HG03039 (cell line): ENCODE measurements around the gene ZNF561.
"Not testable (repeated sequence)": the region's sequence is repeated elsewhere in the genome, so short reads cannot be mapped to it uniquely, and the experiment has no call there.

Experiments
- ATAC-seq: cut with Tn5 transposase; IDR thresholded peaks from one replicate; pipeline ENCODE4 v1.9.1; 2021; ENCODE audit warnings: mild to moderate bottlenecking, moderate library complexity; ENCODE audit not compliant: unreplicated experiment

ZNF561 gene

DNA sequence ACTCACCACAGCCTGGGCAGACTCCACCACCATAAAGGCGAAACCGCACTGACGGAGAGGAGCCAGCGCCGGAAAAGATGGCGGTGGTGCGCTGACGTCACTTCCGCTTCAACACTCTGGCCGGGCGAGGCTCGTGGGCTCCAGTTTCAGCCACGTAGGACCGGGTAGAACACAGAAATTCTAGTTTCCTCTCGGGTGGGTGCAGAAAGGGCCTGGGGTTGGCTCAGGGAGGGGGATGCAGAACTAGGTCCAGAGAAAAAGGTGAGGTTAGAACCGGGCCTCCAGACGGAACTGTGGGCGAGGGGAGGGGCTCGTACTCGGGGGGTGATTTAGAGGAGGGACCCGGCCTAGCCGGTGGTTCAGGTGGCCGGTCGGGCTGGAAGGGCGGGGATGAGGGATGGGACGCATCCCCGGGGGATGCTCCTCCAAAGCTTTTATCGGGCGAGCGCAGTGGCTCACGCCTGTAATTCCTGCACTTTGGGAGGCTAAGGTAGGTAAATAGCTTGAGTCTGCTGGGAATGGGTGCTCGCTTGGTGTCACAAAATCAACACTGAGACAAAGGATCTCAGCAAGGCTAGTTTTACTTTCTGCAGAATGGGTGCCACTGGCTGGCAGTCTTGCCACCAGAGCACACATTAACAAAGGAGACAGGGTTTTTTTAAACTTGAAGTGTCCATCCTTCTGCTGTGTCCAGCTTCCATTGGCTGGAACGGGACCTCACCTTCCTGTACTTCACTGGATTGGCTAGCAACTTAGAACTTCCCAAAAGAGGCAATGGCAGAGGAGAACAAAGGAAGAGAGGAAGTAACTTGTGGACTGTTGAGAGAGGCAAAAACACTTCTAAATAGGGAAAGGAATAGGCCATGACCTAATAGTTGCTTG, at the start of gene ZNF561:
Gene ZNF561 (minus strand): TSS at position 77 of the 882 bp plus-strand sequence. CDS start 1,776 bp downstream, outside the sequence.
- peak; percentile 70 for ATAC-seq

GRCh38 chr19:9668544-9668943, 47.5 kb upstream of the ZNF561 start:
- no peak for ATAC-seq

DNA sequence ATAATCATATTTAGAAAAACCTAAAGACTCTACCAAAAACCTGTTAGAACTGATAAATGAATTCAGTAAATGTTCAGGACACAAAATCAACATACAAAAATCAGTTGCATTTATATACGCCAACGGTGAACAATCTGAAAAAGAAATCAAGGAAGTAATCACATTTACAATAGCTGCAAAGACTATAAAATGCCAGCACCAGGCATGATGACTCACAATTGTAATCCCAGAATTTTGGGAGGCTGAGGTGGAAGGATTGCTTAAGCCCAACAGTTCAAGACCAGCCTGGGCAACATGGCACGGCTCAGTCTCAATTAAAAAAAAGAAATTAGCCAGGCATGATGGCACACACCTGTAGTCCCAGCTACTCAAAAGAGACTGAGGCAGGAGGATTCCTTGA, 46.9 kb upstream of the ZNF561 start:
- ATAC-seq: no peak

- no peak for ATAC-seq
Measured at GRCh38 chr19:9658769-9659168, 37.7 kb upstream of the ZNF561 start.

DNA sequence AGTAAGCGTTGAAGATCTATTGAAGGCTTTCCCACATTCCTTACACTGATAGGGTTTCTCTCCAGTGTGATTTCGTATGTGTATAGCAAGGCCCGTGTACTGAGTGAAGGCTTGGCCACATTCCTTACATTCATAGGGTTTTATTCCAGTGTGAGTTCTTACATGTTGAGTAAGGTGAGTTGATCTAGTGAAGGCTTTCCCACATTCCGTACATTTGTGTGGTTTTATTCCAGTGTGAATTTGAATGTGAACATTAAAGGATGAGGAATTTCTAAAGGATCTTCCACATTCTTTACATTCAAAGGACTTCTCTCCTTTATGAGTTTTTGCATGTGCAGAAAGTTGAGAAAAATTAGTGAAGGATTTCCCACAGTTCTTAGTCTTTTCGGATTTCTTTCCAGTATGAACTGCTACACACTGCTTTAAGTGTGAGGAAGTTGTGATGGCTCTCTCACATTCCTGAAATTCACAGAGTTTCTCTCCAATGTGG, 32.1 kb upstream of the ZNF561 start:
- not testable (repeated sequence) for ATAC-seq

GRCh38 chr19:9651464-9651863, 30.4 kb upstream of the ZNF561 start:
- not testable (repeated sequence) for ATAC-seq

- ATAC-seq: no peak
Measured at GRCh38 chr19:9650345-9650744, 29.3 kb upstream of the ZNF561 start.

- ATAC-seq: no peak
Measured at GRCh38 chr19:9645472-9645871, 24.4 kb upstream of the ZNF561 start.

- ATAC-seq: no peak
Measured at GRCh38 chr19:9644472-9644871, 23.4 kb upstream of the ZNF561 start.

DNA sequence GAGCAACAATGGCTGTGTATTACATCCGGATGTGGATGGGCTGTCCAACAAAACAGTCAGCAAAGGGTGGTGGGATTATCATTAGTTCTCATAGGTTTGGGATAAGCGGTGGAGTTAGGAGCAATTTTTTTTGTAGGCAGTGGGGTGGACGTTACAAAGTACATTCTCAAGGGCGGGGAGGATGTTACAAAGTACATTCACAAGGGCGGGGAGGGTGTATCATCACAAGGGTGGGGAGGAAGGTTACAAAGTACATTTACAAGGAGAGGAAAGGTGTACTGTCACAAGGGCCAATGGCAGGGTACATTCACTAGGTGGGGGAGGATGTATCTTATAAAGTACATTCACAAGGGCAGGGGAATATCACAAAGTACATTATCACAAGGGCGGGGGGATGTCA, 20.8 kb upstream of the ZNF561 start:
- ATAC-seq: no peak

DNA sequence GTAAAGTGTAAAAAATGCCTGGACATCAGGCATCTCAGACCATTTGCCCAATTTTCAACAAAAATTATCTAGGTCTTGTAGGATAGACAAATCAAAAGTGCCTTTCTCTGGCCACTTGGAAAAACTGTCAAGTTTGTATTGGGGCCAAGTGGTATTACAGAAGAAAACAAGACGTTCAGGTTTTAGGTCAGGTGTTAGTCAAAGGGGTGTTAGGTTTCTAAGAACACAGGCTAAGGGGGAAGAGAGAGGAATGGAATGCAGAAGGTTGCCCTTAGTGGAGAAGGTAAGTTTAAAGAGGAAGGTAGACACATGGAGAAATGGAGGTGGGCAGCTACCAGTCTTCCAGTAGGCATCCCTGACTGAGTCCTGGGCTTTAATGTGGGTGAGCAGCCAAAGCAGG, 19.9 kb upstream of the ZNF561 start:
- ATAC-seq: no peak

GRCh38 chr19:9636018-9636417, 15.0 kb upstream of the ZNF561 start:
- no peak for ATAC-seq

DNA sequence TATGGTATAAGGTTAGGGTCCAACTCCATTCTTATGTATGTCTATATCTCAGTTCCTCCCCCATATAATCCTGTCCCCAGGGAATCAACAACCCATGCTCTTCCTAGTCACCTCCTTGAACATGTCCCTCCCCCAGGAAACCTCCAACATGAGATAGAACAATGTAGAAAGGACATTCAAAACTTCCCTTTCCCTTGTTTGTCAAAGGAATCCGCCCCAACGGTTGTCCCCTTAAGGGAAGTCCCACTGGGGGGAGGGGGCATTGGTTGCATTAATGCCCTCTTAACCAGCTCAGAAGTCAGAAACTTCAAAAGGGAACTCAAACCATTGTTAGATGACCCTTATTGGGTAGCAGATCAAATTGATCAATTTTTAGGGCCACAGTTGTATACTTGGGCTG, 6.8 kb upstream of the ZNF561 start:
- no peak for ATAC-seq

DNA sequence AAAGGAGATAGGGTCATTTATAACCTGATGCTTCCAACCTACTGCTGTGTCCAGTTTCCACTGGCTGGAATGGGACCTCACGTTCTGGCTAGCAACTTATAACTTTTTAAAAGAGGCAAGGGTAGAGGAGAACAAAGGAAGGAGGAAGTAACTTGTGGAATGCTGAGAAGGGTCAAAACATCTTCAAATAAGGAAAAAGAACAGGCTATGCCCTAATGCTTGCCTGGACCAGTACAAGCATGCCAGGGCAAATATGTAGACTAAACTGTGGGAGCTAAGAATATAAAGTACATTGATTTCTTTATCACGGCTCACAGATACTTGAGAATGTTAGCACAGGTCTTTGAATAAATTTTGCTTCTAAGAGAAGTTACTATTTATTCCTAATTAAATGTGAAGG, 1.5 kb upstream of the ZNF561 start:
- ATAC-seq: no peak

- no peak for ATAC-seq
Measured at GRCh38 chr19:9620842-9621155, 233 bp downstream of the ZNF561 start.

GRCh38 chr19:9615844-9616243, 5.2 kb downstream of the ZNF561 start:
- ATAC-seq: no peak

DNA sequence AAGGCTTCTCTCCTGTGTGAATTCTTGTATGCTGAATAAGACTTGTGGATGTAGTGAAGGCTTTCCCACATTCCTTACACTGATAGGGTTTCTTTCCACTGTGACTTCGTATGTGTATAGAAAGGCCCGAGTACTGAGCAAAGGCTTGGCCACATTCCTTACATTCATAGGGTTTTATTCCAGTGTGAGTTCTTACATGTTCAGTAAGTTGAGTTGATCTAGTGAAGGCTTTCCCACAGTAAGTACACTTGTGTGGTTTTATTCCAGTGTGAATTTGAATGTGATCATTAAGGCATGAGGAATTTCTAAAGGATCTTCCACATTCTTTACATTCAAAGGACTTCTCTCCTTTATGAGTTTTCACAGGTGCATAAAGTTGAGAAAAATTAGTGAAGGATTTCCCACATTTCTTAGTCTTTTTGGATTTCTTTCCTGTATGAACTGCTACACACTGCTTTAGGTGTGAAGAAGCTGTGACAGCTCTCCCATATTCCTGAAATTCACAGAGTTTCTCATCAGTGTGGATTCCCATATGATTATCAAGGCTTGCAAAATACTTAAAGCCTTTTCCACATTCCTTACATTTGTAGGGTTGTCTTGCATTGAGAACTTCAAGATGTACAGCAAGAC, 10.4 kb downstream of the ZNF561 start:
- no peak for ATAC-seq

DNA sequence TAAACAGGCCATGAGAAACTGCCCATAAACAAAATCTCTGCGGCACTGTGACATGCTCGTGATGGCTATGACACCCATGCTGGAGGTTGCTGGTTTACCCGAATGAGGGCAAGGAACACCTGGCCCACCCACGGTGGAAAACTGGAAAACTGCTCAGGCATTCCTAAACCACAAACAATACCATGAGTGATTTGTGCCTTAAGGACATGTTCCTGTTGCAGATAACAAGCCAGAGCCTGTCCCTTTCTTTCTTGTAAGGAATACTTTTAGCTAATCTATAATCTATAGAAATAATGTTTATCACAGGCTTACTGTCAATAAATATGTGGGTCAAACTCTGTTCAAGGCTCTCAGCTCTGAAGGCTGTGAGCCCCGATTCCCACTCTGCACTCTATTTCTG, 12.1 kb downstream of the ZNF561 start:
- ATAC-seq: no peak

DNA sequence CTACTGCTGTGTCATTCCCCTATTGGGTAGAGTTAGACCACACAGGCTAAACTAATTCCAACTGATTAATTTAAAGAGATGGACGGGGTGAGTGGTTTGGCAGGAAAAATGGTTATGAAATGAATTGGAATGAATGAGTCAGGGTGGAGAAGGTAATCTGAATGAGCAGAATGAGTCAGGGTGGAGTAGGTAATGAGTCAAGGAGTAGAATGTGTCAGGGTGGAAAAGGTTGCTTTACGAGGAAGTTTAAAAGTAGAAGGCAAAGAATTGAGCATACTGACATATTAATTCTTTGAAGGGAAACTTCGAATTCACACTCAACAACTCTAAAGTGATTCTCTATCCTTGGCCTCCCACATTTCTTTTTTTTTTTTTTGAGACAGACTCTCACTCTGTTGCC, 24.0 kb downstream of the ZNF561 start:
- no peak for ATAC-seq

- no peak for ATAC-seq
Measured at GRCh38 chr19:9586764-9587163, 34.3 kb downstream of the ZNF561 start.

DNA sequence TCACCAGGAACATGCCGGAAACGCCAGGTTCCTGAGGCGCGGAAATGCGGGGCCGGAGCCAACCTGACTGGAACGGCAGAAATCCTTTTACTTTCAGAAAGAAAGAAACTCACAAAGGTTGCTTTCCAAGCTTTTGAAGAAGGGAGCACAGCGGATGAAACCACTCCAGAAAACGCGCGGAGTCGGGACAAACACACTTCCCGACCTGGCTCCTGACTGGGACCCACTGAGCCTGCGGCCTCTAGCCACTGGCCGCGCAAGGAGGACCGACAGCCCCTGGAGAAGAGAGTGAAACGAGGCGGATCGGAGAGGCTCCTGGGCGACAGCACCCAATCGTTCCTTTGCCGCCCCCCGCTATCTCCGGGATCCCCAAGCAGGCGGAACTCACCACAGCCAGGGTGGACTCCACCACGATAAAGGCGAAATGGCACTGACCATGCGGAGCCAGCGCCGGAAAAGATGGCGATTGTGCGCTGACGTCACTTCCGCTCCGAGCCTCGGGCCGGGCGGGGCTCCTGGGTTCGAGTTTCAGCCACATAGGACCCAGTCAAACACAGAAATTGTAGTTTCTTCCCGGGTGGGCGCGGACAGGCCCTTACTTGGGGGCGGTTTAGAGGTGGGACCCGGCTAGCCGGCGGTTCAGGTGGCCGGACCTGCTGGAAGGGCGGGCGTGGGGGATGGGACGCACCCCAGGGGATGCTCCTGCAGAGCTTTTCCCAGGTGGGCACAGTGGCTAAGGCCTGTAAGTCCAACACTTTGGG, 36.8 kb downstream of the ZNF561 start, which contains the start of gene ZNF121:
Gene ZNF121 (minus strand): TSS at position 432 of the 761 bp plus-strand sequence. CDS start 16,407 bp downstream, outside the sequence.
- peak; percentile 73 for ATAC-seq
